ENCODE data around the gene LORICRIN.

DNA sequence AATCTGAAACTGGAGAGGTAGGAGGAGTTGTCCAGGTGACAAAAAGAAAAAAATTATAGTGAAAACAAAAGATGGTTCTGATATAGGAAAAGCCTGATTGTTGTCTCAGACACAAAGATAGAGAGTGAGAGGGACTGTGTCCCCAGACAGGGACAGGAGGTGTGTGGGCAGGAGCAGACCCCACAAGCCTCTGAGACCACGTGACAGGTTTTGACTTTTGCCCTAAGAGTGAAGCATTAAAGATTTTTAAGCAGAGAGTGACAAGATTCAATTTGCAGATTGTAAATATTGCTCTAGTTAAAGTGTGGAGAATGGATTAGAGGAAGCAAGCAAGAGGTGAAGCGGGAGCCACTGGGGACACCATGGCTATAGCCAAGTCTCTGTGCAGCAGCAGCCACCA, 31.7 kb upstream of the LORICRIN start:
- TF ChIP-seq CTCF (optimal IDR thresholded peaks at IDR 0.05 in 1 of 3, IDR thresholded peaks at IDR 0.05 in 1 of 3, conservative IDR thresholded peaks at IDR 0.05 in 1 of 3; ENCODE audit: extremely low read depth in 1 of 3, insufficient read depth in 2 of 3, low read length in 3 of 3) (no peak), EZH2 (IDR thresholded peaks at IDR 0.05; ENCODE audit: low read length) (no peak)
